Heart left ventricle (tissue), 16 donors: ENCODE measurements around the gene ATRNL1. TPM values are rescaled to one million over a fixed set of nuclear protein-coding genes. Genes with fewer than 3 reads are reported as not detected.

Experiments
- ATAC-seq, 4 donors: fragments of 200-7000 bp; cut with Tn5 transposase; one replicate each; pipeline ENCODE4 v1.9.1; 2020 to 2022; ENCODE audit warnings: moderate library complexity in 4 of 4, mild to moderate bottlenecking in 3 of 4, moderate number of reproducible peaks in 1 of 4
- DNase-seq, 5 donors: peaks; one replicate each; pipeline ENCODE4 v3.0.0-alpha.2; 2020
- H3K27ac ChIP-seq, 12 donors: fragments of 200-600 bp; sonication (generic) in 4 of 12; one replicate each; pipeline versions ENCODE4 v1.5.0 to v1.8.0; 2016 to 2022; ENCODE audit warnings: mild to moderate bottlenecking in 2 of 12
- H3K27me3 ChIP-seq, 9 donors: fragments of 200-600 bp; sonication (generic) in 2 of 9; one replicate each; pipeline versions ENCODE4 v1.5.1 to v1.8.0; 2016 to 2022; ENCODE audit warnings: mild to moderate bottlenecking in 3 of 9
- H3K36me3 ChIP-seq, 9 donors: fragments of 200-600 bp; sonication (generic) in 2 of 9; one replicate each; pipeline versions ENCODE4 v1.5.0 to v1.8.0; 2018 to 2022; ENCODE audit warnings: mild to moderate bottlenecking in 2 of 9
- H3K4me1 ChIP-seq, 12 donors: fragments of 200-600 bp; sonication (generic) in 4 of 12; one replicate each; pipeline versions ENCODE4 v1.5.0 to v1.8.0; 2016 to 2022; ENCODE audit warnings: mild to moderate bottlenecking in 3 of 12
- H3K4me3 ChIP-seq, 12 donors: fragments of 200-600 bp; sonication (generic) in 4 of 12; one replicate each; pipeline versions ENCODE4 v1.5.0 to v1.8.0; 2017 to 2022; ENCODE audit warnings: mild to moderate bottlenecking in 9 of 12, moderate library complexity in 4 of 12
- H3K9me3 ChIP-seq, 12 donors: fragments of 200-600 bp; sonication (generic) in 4 of 12; one replicate each; pipeline versions ENCODE4 v1.5.0 to v1.8.0; 2016 to 2022; ENCODE audit warnings: mild to moderate bottlenecking in 1 of 12
- CTCF ChIP-seq, 12 donors: fragments of 200-600 bp; sonication (generic) in 4 of 12; IDR thresholded peaks; one replicate each; pipeline versions ENCODE4 v1.5.0 to v1.8.0; 2018 to 2022; ENCODE audit warnings: antibody characterized with exemption in 12 of 12, mild to moderate bottlenecking in 5 of 12
- POLR2A ChIP-seq, 2 donors: fragments of 450-650 bp; IDR thresholded peaks; one replicate each; pipeline ENCODE4 v1.6.1; 2017; ENCODE audit warnings: antibody characterized with exemption in 2 of 2, mild to moderate bottlenecking in 2 of 2, moderate library complexity in 2 of 2
- WGBS, 4 donors: extraction: QIAGEN DNeasy Blood & Tissue Kit in 2 of 4; methylation state at CpG; one replicate each; pipeline versions ENCODE4 v1.1.5 to v1.1.7; 2013 to 2018; 5-methylcytosine and 5-hydroxymethylcytosine counted together
- intact Hi-C, 10 donors: fragments of 100-400 bp; cut with DNase I; formaldehyde crosslinking; loops; one replicate each; pipeline versions ENCODE4 v1.11.1 to v1.14.2; 2022
- polyA plus RNA-seq, 2 donors: library from polyadenylated mRNA; stranded (reverse); fragments of 200-250 nt; gene quantifications; one replicate each; pipeline ENCODE4 v1.2.3, GENCODE V29; 2013
- total RNA-seq, 9 donors: library from RNA; depleted of rRNA in 2 of 9; stranded (reverse); fragments of >200 nt in 2 of 9; fragmentation: NEBNext Ultra II Directional in 3 of 9; extraction: Animal tissue kit (Norgen Biotek cat#: 25700) in 3 of 9; gene quantifications; one replicate each; pipeline versions ENCODE4 v1.1.0 to v1.2.4, GENCODE V29; 2016 to 2023
- donor health status: ischemic (EF 13 %, LVEDD 7.1; RV severe dilation, severe dysfunction).
- donor health status: healthy with polysubstance abuse.
- donor health status: DM: no; HTN: yes; CAD: no.
- donor health status: DM: no; HTN: no; CAD: no.
- donor health status: ischemic (EF 25% LVEDD 6.9; RV normal size, moderate dysfunction).
- donor health status: ischemic (EF 25% LVEDD 5.7; RV mildly dilated, moderate dysfunction).
- donor health status: healthy.
- donor health status: DM: yes; HTN: yes; CAD: no.
- donor health status: ischemic (EF 35%, LVEDD 5.7; RV mildly dilated, moderate dysfunction).
- donor health status: nonischemic (EF 11% LVEDD 7.7; RV severe dilation, severe dysfunction).
- donor health status: DM: yes; HTN: yes; CAD: no.
- donor health status: PGD.
- donor health status: ischemic (EF 29% LVEDD 5.4; RV normal size, mild dysfunction).
- donor health status: nonischemic (EF 23%, LVEDD 6.1; RV moderate dilation, normal function).

Gene ATRNL1
- total and polyA plus RNA-seq, 11 donors = 0.13 to 28.5 (median 3.0) TPM

- intact Hi-C loops = no loop called here
- Histone ChIP-seq H3K4me3 (no peak overlapping the region), H3K4me1 (peaks cover 0 to 14% (median 4%) of the 10 kb centered on the region in 12 donors), H3K9me3 (no peaks in the 10 kb centered on the region), H3K36me3 (no peaks in the 10 kb centered on the region), H3K27ac (peak overlapping the region in 7 of 12 donors; percentile 21 to 59 (median 43)), H3K27me3 (no peaks in the 10 kb centered on the region)
- DNase-seq (peak in 4 of 5 donors; percentile 10 to 60 (median 44)), ATAC-seq (peak; percentile 96 to 99 (median 98))
- 22 to 43% (median 28%) methylated on average over 3 of the region's 3 CpGs for WGBS, 4 donors
- no peak for TF ChIP-seq POLR2A (IDR thresholded peaks at IDR 0.05)
- TF ChIP-seq CTCF (IDR thresholded peaks at IDR 0.05) = no peak
Measured at GRCh38 chr10:115844591-115844990, 751.4 kb downstream of the ATRNL1 start.

- no peak for DNase-seq
- no peak overlapping the region for H3K27ac ChIP-seq
- no peaks in the 10 kb centered on the region for H3K36me3 ChIP-seq
- H3K4me1 ChIP-seq = peaks cover 0 to 14% (median 4%) of the 10 kb centered on the region in 12 donors
- no peaks in the 10 kb centered on the region for H3K27me3 ChIP-seq
- ATAC-seq = no peak
- 93 to 100% (median 95%) methylated on average over 1 of the region's 1 CpG for WGBS, 4 donors
- no peak overlapping the region for H3K4me3 ChIP-seq
- intact Hi-C loops = no loop called here
- no peaks in the 10 kb centered on the region for H3K9me3 ChIP-seq
- no peak for TF ChIP-seq POLR2A (IDR thresholded peaks at IDR 0.05)
Measured at GRCh38 chr10:115845921-115846320, 752.8 kb downstream of the ATRNL1 start.

GRCh38 chr10:115846528-115846927 lies 753.4 kb downstream of the ATRNL1 start:
- TF ChIP-seq CTCF (IDR thresholded peaks at IDR 0.05) (no peak), POLR2A (IDR thresholded peaks at IDR 0.05) (no peak)
- 80 to 96% (median 92%) methylated on average over 1 of the region's 1 CpG for WGBS, 4 donors

GRCh38 chr10:115849197-115849596 lies 756.0 kb downstream of the ATRNL1 start:
- 2 to 12% (median 7%) methylated on average over 2 of the region's 2 CpGs for WGBS, 4 donors
- intact Hi-C loops = no loop called here

More at GRCh38 chr10:115846528-115846927, 753.4 kb downstream of the ATRNL1 start:
- peaks cover 0 to 14% (median 4%) of the 10 kb centered on the region in 12 donors for H3K4me1 ChIP-seq
- no peak overlapping the region for H3K27ac ChIP-seq
- DNase-seq (no peak), ATAC-seq (no peak)
- H3K9me3 ChIP-seq = no peaks in the 10 kb centered on the region
- no peak overlapping the region for H3K4me3 ChIP-seq
- no peaks in the 10 kb centered on the region for H3K36me3 ChIP-seq
- intact Hi-C loops = no loop called here
- H3K27me3 ChIP-seq = no peaks in the 10 kb centered on the region

More at GRCh38 chr10:115849197-115849596, 756.0 kb downstream of the ATRNL1 start:
- H3K4me1 ChIP-seq = peaks cover 0 to 10% (median 2%) of the 10 kb centered on the region in 12 donors
- TF ChIP-seq POLR2A (IDR thresholded peaks at IDR 0.05) (no peak), CTCF (IDR thresholded peaks at IDR 0.05) (no peak)
- H3K4me3 ChIP-seq = no peak overlapping the region
- DNase-seq = no peak
- H3K27me3 ChIP-seq = no peaks in the 10 kb centered on the region
- H3K36me3 ChIP-seq = no peaks in the 10 kb centered on the region
- no peaks in the 10 kb centered on the region for H3K9me3 ChIP-seq
- ATAC-seq = no peak
- H3K27ac ChIP-seq = no peak overlapping the region
